Stimulated activated CD8-positive, alpha-beta memory T cell treated with anti-CD3 and anti-CD28 coated beads, Interleukin-4, amount 100 ng/mL, for 1 hour (primary cell): ENCODE results near the gene B3GALT2.

Experiments used
- DNase-seq, 2 donors: peaks; one replicate each; pipeline ENCODE4 v3.0.0-alpha.2; 2020; ENCODE audit warnings: low read depth in 2 of 2, low spot score in 1 of 2

The B3GALT2 gene

GRCh38 chr1:193183019-193183627 is 3.3 kb downstream of the B3GALT2 start:
- no peak for DNase-seq

- DNase-seq: no peak
These were observed 4.4 kb downstream of the B3GALT2 start for GRCh38 chr1:193181985-193182384.

DNA sequence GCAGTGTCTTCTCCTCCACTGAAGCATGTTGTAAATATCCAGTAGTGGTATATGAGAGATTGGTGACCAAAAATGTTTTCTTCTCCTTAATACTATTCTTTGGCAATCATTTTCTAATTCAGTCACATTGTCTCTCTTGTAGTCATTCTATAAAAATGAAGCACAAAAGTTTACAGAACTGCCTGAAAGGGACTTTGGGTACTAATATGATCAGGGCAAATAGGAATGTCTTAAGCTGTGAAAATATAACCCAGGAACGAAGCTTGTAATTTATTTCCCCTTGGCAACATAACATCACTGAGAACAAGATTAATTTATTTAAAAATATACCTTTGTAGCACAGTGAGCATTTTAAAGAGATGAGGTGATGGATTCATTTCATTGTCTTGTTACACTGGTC is 4.9 kb downstream of the B3GALT2 start:
- DNase-seq: no peak

GRCh38 chr1:193179094-193179493 is 7.3 kb downstream of the B3GALT2 start:
- DNase-seq: no peak

- DNase-seq: no peak
These were observed 9.6 kb downstream of the B3GALT2 start for GRCh38 chr1:193176788-193177187.

GRCh38 chr1:193176113-193176512 is 10.3 kb downstream of the B3GALT2 start:
- no peak for DNase-seq

- no peak for DNase-seq
These were observed 29.1 kb downstream of the B3GALT2 start for GRCh38 chr1:193157360-193157759.

- no peak for DNase-seq
These were observed 29.6 kb downstream of the B3GALT2 start for GRCh38 chr1:193156822-193157142.

DNA sequence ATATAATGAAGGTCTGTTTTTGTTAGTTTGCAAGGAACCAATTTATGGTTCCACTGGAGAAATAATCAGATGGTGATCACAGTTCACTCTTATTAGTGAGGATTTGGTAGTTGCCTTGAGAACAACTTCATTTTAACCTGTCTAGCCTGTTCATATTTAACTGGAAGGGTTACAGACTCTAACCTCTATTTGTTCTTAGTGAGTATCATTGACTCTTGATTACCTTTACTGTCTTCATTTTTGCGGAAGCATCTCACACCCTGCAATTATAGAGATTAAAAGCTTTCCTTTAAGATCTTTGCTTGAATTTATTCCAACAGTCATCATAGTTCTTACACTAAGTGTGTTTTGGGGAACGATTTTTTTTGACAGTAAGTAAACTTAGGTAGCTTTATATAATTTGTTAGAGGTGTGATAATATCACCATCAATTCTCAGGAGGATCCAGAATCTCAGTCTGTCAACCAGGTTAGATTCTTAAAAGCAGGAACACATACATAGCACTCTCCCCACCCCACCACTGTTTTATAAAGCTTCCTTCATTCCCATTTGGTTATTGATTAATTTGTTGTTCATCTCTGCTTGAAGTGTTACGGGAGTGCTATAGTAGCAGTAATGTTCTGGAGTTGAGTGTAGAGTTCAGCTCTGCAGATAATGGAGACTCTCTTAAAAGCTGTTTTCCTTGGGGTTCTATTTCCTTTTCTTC is 30.1 kb downstream of the B3GALT2 start:
- no peak for DNase-seq

DNA sequence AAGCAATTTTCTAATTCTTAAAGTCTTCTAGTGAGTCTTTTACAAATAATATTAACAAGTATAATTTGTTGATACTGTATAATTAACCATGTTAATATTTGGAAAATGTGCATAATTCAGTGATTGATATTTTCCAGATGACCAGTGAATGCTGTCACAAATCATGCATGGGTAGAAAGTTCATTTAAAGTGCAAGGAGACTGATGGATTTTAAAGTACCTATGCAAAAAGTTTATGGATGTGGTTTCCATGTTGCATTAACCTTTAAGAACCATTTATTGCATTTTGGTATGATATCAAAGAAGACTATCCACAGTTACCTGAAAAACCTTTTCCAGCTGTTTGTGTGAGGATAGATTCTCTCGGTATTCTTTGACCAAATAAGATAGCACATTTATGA is 41.4 kb downstream of the B3GALT2 start:
- DNase-seq: no peak

- no peak for DNase-seq
These were observed 42.0 kb downstream of the B3GALT2 start for GRCh38 chr1:193144361-193144938.

GRCh38 chr1:193143285-193143684 is 43.1 kb downstream of the B3GALT2 start:
- DNase-seq: no peak

DNA sequence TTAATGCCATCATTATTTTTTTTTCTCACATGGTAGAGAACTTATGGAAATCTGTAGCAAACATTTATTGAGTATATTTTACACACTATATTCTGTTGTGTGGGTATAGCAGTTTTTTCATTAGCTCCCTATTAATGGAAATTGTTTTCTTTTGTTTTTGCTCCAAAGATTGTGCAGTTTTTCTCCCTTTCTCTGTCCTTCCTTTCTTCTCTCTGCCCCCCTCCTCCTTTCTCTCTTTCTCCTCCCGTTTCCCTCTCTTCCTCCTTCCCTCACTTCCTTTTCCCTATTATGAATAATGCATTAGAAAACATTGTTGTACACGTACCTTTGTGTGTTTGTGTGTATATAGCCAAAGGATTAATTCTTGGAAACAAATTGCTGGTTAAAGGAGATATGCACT is 44.0 kb downstream of the B3GALT2 start:
- DNase-seq: no peak

GRCh38 chr1:193141804-193142203 is 44.6 kb downstream of the B3GALT2 start:
- DNase-seq: no peak

DNA sequence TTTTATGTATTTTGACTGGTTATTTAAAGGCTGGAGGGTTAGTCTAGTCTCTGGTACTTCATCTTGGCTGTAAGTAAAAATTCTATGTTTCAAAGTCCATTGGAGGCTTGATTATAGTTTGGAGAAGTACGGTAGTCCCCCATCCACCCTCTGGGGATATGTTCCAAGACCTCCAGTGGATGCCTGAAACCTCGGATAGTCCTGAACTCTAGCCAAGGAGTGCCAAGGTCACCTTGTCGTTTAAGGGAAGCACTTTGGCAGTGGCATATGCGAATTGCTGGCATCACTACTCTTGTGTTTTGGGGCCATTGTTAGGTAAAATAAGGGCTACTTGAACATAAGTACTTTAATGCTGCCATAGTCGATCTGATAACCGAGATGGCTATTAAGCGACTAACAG is 46.2 kb downstream of the B3GALT2 start:
- DNase-seq: no peak

- DNase-seq: no peak
These were observed 55.0 kb downstream of the B3GALT2 start for GRCh38 chr1:193131266-193131860.
